K562 (cell line): Measurements from ENCODE around the gene EML1. TPM values are rescaled to one million over a fixed set of nuclear protein-coding genes. Genes with fewer than 3 reads are reported as not detected.

ENCODE experiments used
- ATAC-seq: fragments of 200-7000 bp; cut with Tn5 transposase; 3 replicates; pipeline ENCODE4 v1.9.1; 2020; ENCODE audit warnings: moderate library complexity
- BruUV-seq: library from RNA; stranded (reverse); fragments of 400-500 nt; replicated peaks from 2 replicates; lab custom pipeline; 2021; lab: Mats Ljungman, UMichigan
- CTCF ChIA-PET: fragments of 300-600 bp; formaldehyde crosslinking; extraction: SDS; loops from one replicate; lab custom pipeline; 2021; ENCODE audit warnings: low intra/inter-chr PET ratio; lab: Yijun Ruan, JAX
- POLR2A ChIA-PET: fragments of 300-600, 350-650 bp; sonication (Branson Sonifier 250); formaldehyde crosslinking; extraction: SDS; loops from one replicate; lab custom pipeline; 2021; ENCODE audit warnings: antibody characterized with exemption, inconsistent platforms; lab: Yijun Ruan, JAX
- DNase-seq, 4 experiments: peaks; one replicate each; pipeline versions ENCODE4 v3.0.0 to v3.0.0-alpha.2; 2011 to 2018; ENCODE audit warnings: low spot score in 3 of 4, mixed read lengths in 3 of 4; ENCODE audit errors: extremely low read depth in 1 of 4
- FAIRE-seq: peaks from 2 replicates; lab custom pipeline; 2011; peaks lifted over from hg19 to GRCh38; lab: Jason Lieb, UNC
- H2AFZ ChIP-seq: 2 replicates; pipeline ENCODE4 v1.6.0; 2011; ENCODE audit warnings: low read depth, low read length, control low read depth, inconsistent platforms
- H3K27ac ChIP-seq: fragments of 200-600 bp; 3 replicates; pipeline ENCODE4 v1.8.0; 2011; ENCODE audit warnings: low read depth, mild to moderate bottlenecking, control low read depth, inconsistent platforms, low read length, moderate library complexity, mixed read lengths; ENCODE audit errors: extremely low read depth
- H3K27me3 ChIP-seq, 2 experiments: fragments of 300-600 bp in 1 of 2; 2 replicates in 1 of 2; 3 replicates in 1 of 2; pipeline versions ENCODE4 v1.6.0 to v1.8.0; 2011; ENCODE audit warnings: inconsistent platforms in 2 of 2, low read length in 2 of 2, mild to moderate bottlenecking in 1 of 2, mixed read lengths in 1 of 2, moderate library complexity in 1 of 2; ENCODE audit not compliant: control insufficient read depth in 2 of 2, insufficient read depth in 2 of 2
- H3K36me3 ChIP-seq: fragments of 300-600 bp; 3 replicates; pipeline ENCODE4 v1.8.0; 2011; ENCODE audit warnings: mild to moderate bottlenecking, low read length, inconsistent platforms; ENCODE audit not compliant: control insufficient read depth, insufficient read depth
- H3K4me1 ChIP-seq, 2 experiments: fragments of 200-600 bp in 1 of 2; replicated peaks in 1 of 2; 2 replicates in 1 of 2; 3 replicates in 1 of 2; pipeline versions ENCODE4 v1.5.1 to v1.8.0; 2011; ENCODE audit warnings: inconsistent platforms in 2 of 2, low read length in 2 of 2, mild to moderate bottlenecking in 1 of 2, mixed read lengths in 1 of 2, moderate library complexity in 1 of 2; ENCODE audit not compliant: control insufficient read depth in 2 of 2, insufficient read depth in 2 of 2
- H3K4me2 ChIP-seq: 2 replicates; pipeline ENCODE4 v1.6.1; 2011; ENCODE audit warnings: low read length, control low read depth, inconsistent platforms, mixed read lengths; ENCODE audit not compliant: insufficient read depth
- H3K4me3 ChIP-seq: fragments of 200-600 bp; sonication (generic), shearing (Covaris generic); 2 replicates; pipeline ENCODE4 v1.5.1; 2016; ENCODE audit warnings: control low read depth, inconsistent platforms
- H3K79me2 ChIP-seq: fragments of 200-600 bp; 3 replicates; pipeline ENCODE4 v1.8.0; 2011; ENCODE audit warnings: low read length, inconsistent platforms; ENCODE audit not compliant: control insufficient read depth, insufficient read depth
- H3K9ac ChIP-seq, 2 experiments: 2 replicates each; pipeline versions ENCODE4 v1.6.0 to v1.6.1; 2011; ENCODE audit warnings: low read depth in 2 of 2, low read length in 2 of 2, control low read depth in 1 of 2, inconsistent platforms in 1 of 2, mild to moderate bottlenecking in 1 of 2, mixed read lengths in 1 of 2; ENCODE audit not compliant: insufficient read depth in 1 of 2
- H3K9me1 ChIP-seq: one replicate; pipeline ENCODE4 v1.6.0; 2011; ENCODE audit warnings: inconsistent platforms, mild to moderate bottlenecking, low read length, moderate library complexity; ENCODE audit not compliant: control insufficient read depth, insufficient read depth
- H3K9me3 ChIP-seq: replicated peaks from 2 replicates; pipeline ENCODE4 v1.5.1; 2011; ENCODE audit warnings: low read depth, low read length, inconsistent platforms; ENCODE audit not compliant: control insufficient read depth, insufficient read depth
- H4K20me1 ChIP-seq: replicated peaks from 2 replicates; pipeline ENCODE4 v1.6.1; 2011; ENCODE audit warnings: low read length, inconsistent platforms, mixed read lengths; ENCODE audit not compliant: control insufficient read depth, insufficient read depth
- ATF1 ChIP-seq, 2 experiments: fragments of 450-650 bp in 1 of 2; IDR thresholded peaks; 2 replicates each; pipeline ENCODE4 v1.6.1; 2016; ENCODE audit warnings: missing compliant biosample characterization in 1 of 2, missing genetic modification characterization in 1 of 2
- ETV1 ChIP-seq: fragments of 450-650 bp; conservative IDR thresholded peaks from 2 replicates; pipeline ENCODE4 v1.6.1; 2016; ENCODE audit warnings: missing genetic modification characterization, control low read depth, low read depth, missing compliant biosample characterization
- HDAC6 ChIP-seq: IDR thresholded peaks from 2 replicates; pipeline ENCODE4 v1.6.1; 2012; ENCODE audit warnings: low read depth, mild to moderate bottlenecking, control low read depth, inconsistent platforms, low read length, moderate library complexity
- ILK ChIP-seq: fragments of 450-650 bp; IDR thresholded peaks from 2 replicates; pipeline ENCODE4 v1.6.1; 2016; ENCODE audit warnings: missing genetic modification characterization, low read depth, mild to moderate bottlenecking, missing compliant biosample characterization, moderate library complexity, borderline replicate concordance
- NR1H2 ChIP-seq: sonication (generic); formaldehyde crosslinking; IDR thresholded peaks from 2 replicates; pipeline ENCODE4 v1.4.0; 2020; ENCODE audit warnings: mild to moderate bottlenecking, missing genetic modification reagents
- PCBP1 ChIP-seq: fragments of 200-400 bp; formaldehyde crosslinking; IDR thresholded peaks from 2 replicates; pipeline ENCODE4 v1.6.1; 2018; ENCODE audit warnings: mild to moderate bottlenecking, low read depth, low read length; ENCODE audit not compliant: poor library complexity, severe bottlenecking
- PRPF4 ChIP-seq: fragments of 200-400 bp; formaldehyde crosslinking; IDR thresholded peaks from one replicate; pipeline ENCODE4 v1.6.1; 2017; ENCODE audit warnings: low read length, low read depth, mild to moderate bottlenecking; ENCODE audit not compliant: insufficient read depth, poor library complexity, severe bottlenecking
- RBM17 ChIP-seq: fragments of 200-400 bp; formaldehyde crosslinking; IDR thresholded peaks from 2 replicates; pipeline ENCODE4 v1.6.1; 2017; ENCODE audit warnings: low read depth, mild to moderate bottlenecking, low read length, borderline replicate concordance
- SPI1 ChIP-seq: IDR thresholded peaks from 2 replicates; pipeline ENCODE4 v1.6.1; 2011; ENCODE audit warnings: low read depth, low read length, control low read depth, borderline replicate concordance
- TAF1 ChIP-seq: IDR thresholded peaks from 2 replicates; pipeline ENCODE4 v1.6.1; 2011; ENCODE audit warnings: mild to moderate bottlenecking, low read length, moderate library complexity; ENCODE audit not compliant: insufficient read depth, control insufficient read depth, severe bottlenecking; ENCODE audit errors: extremely low read depth
- TSHZ1 ChIP-seq: fragments of 250-450 bp; sonication (Bioruptor Pico); IDR thresholded peaks from 2 replicates; pipeline ENCODE4 v1.4.0; 2020; ENCODE audit warnings: mild to moderate bottlenecking, moderate library complexity
- ZFX ChIP-seq: sonication (generic); formaldehyde crosslinking; IDR thresholded peaks from 2 replicates; pipeline ENCODE4 v1.8.0; 2022; ENCODE audit warnings: mild to moderate bottlenecking, missing genetic modification reagents, moderate library complexity
- ZNF24 ChIP-seq: fragments of 450-650 bp; IDR thresholded peaks from 2 replicates; pipeline ENCODE4 v1.6.1; 2016
- ZNF398 ChIP-seq: fragments of 250-450 bp; sonication (Bioruptor Pico); IDR thresholded peaks from 2 replicates; pipeline ENCODE4 v1.8.0; 2021; ENCODE audit warnings: moderate library complexity, mild to moderate bottlenecking, inconsistent platforms
- ZNF639 ChIP-seq, 2 experiments: fragments of 200-800 bp in 1 of 2; sonication (Bioruptor generic) in 1 of 2; sonication (generic) in 1 of 2; formaldehyde crosslinking in 1 of 2; IDR thresholded peaks in 1 of 2; conservative IDR thresholded peaks in 1 of 2; 2 replicates each; pipeline versions ENCODE4 v1.5.0 to v1.6.1; 2016 to 2020; ENCODE audit warnings: missing compliant biosample characterization in 1 of 2, missing genetic modification characterization in 1 of 2, missing genetic modification reagents in 1 of 2
- WGBS: fragments of 100-300 bp; shearing (Covaris generic); methylation state at CpG from one replicate; pipeline ENCODE4 v1.1.6; 2016; ENCODE audit warnings: low coverage, mixed read lengths; ENCODE audit not compliant: insufficient coverage; ENCODE audit errors: missing lambda C conversion rate; 5-methylcytosine and 5-hydroxymethylcytosine counted together
- in situ Hi-C: fragments of 300-500 bp; cut with MboI; formaldehyde crosslinking; loops from 4 replicates; pipeline ENCODE4 v1.15.0; 2018; ENCODE audit warnings: inconsistent platforms, mixed read lengths
- intact Hi-C: fragments of 100-400 bp; cut with micrococcal nuclease; formaldehyde crosslinking; loops from 2 replicates; pipeline ENCODE4 v1.14.2; 2022
- polyA plus RNA-seq, 8 experiments: library from polyadenylated mRNA; depleted of rRNA in 4 of 8; stranded (reverse) in 5 of 8; unstranded in 3 of 8; fragments of >200 nt; fragmentation: Nextera tagmentation in 2 of 8; fragmentation: Illumina TruSeq in 1 of 8; extraction: Ambion mirVana in 2 of 8; extraction: Trizol in 1 of 8; gene quantifications; 2 replicates each; pipeline versions ENCODE4 v1.2.1 to v1.2.3, GENCODE V29; 2011 to 2014; ENCODE audit warnings: inconsistent platforms in 1 of 8, missing spikeins in 1 of 8
- total RNA-seq, 7 experiments: library from RNA; depleted of rRNA in 6 of 7; stranded (reverse); fragments of >200 nt in 6 of 7; fragmentation: Illumina TruSeq in 2 of 7; extraction: Trizol in 2 of 7; gene quantifications; 2 replicates each; pipeline versions ENCODE4 v1.2.1 to v1.2.3, GENCODE V29; 2011 to 2021; ENCODE audit warnings: low replicate concordance in 1 of 7

The EML1 gene
- total and polyA plus RNA-seq, 9 of the 15 experiments (the other 6 are each of a cell fraction or from before 2014, with no cell fraction given) = 0.01 to 0.35 (median 0.07) TPM; not detected in 2

- Histone ChIP-seq H3K79me2 (no peaks in the 10 kb centered on the region), H3K9me3 (no peaks in the 10 kb centered on the region), H3K36me3 (no peaks in the 10 kb centered on the region), H3K9me1 (no peaks in the 10 kb centered on the region), H3K4me1 (no peaks in the 10 kb centered on the region), H3K27ac (no peak overlapping the region), H3K4me3 (no peak overlapping the region), H3K27me3 (peaks cover 12 to 46% of the 10 kb centered on the region in 2 experiments; a peak in 3 of 5 replicates), H4K20me1 (no peaks in the 10 kb centered on the region), H3K4me2 (no peak overlapping the region), H3K9ac (no peak overlapping the region), H2AFZ (no peak overlapping the region)
- in situ Hi-C loops (loop anchor here (25.0 kb wide), 1 partner anchor 491 kb away; no protein-coding TSS in a partner anchor), intact Hi-C loops (loop anchor here (10.0 kb wide), 1 partner anchor 84 kb away; the partner anchor contains the start of gene EML1)
- 1% methylated on average over 5 of the region's 6 CpGs for WGBS
- FAIRE-seq (no peak), ATAC-seq (no peak), DNase-seq (no peak)
- BruUV-seq = no TSS peak
- CTCF ChIA-PET = no interaction called here
- POLR2A ChIA-PET = interaction anchor here (1.3 kb wide), 1 partner anchor 8 kb away, joined by 5 read pairs; no protein-coding TSS in a partner anchor
- TF ChIP-seq ZNF639 (CRISPR knock-in tag; conservative IDR thresholded peaks at IDR 0.05 in 1 of 2, IDR thresholded peaks at IDR 0.05 in 1 of 2) (no peak), HDAC6 (no peak), RBM17 (no peak), ETV1 (no peak), TAF1 (no peak), ILK (no peak), NR1H2 (CRISPR knock-in tag) (no peak), ZNF24 (no peak), TSHZ1 (CRISPR knock-in tag) (no peak), ZNF398 (CRISPR knock-in tag) (no peak), ATF1 (CRISPR knock-in tag; IDR thresholded peaks at IDR 0.05) (no peak), ATF1 (tag; IDR thresholded peaks at IDR 0.05) (no peak), ZFX (CRISPR knock-in tag) (no peak), PRPF4 (no peak), SPI1 (no peak), PCBP1 (no peak)
These were observed 85.3 kb downstream of the EML1 start for GRCh38 chr14:99878563-99878962.
